Lower lobe of right lung (tissue), 2 donors: ENCODE results near the gene GBE1. TPM values are rescaled to one million over a fixed set of nuclear protein-coding genes. Genes with fewer than 3 reads are reported as not detected.
A peak's percentile ranks its signal among the peaks of the same experiment; 100 is the strongest.

Experiments
- ATAC-seq, 2 donors: fragments of 200-7000 bp; cut with Tn5 transposase; one replicate each; pipeline ENCODE4 v1.9.1; 2020 to 2022; ENCODE audit warnings: mild to moderate bottlenecking in 2 of 2, moderate library complexity in 2 of 2
- DNase-seq: peaks from one replicate; pipeline ENCODE4 v3.0.0-alpha.2; 2020
- H3K27ac ChIP-seq: fragments of 200-600 bp; one replicate; pipeline ENCODE4 v1.8.0; 2022
- H3K27me3 ChIP-seq: fragments of 200-600 bp; one replicate; pipeline ENCODE4 v1.8.0; 2022; ENCODE audit warnings: low read depth
- H3K36me3 ChIP-seq: fragments of 200-600 bp; one replicate; pipeline ENCODE4 v1.8.0; 2022; ENCODE audit warnings: mild to moderate bottlenecking
- H3K4me1 ChIP-seq: fragments of 200-600 bp; one replicate; pipeline ENCODE4 v1.8.0; 2022
- H3K4me3 ChIP-seq: fragments of 200-600 bp; one replicate; pipeline ENCODE4 v1.8.0; 2022; ENCODE audit warnings: mild to moderate bottlenecking
- H3K9me3 ChIP-seq: fragments of 200-600 bp; one replicate; pipeline ENCODE4 v1.8.0; 2022
- CTCF ChIP-seq: fragments of 200-600 bp; IDR thresholded peaks from one replicate; pipeline ENCODE4 v1.8.0; 2022; ENCODE audit warnings: antibody characterized with exemption, mild to moderate bottlenecking
- intact Hi-C: fragments of 100-400 bp; cut with DNase I; formaldehyde crosslinking; loops from one replicate; pipeline ENCODE4 v1.11.0; 2022
- total RNA-seq: library from RNA; stranded (reverse); fragmentation: NEBNext Ultra II Directional; extraction: Animal tissue kit (Norgen Biotek cat#: 25700); gene quantifications from one replicate; pipeline ENCODE4 v1.2.1, GENCODE V29; 2021
- donor health status: DM: no; HTN: yes; CAD: no; lungs with severe emphysema.

Gene GBE1
- total RNA-seq, 1 donor from 2014 or later = 23.0 TPM

- intact Hi-C loops = no loop called here
- H3K4me3 ChIP-seq = no peak overlapping the region
- H3K36me3 ChIP-seq = no peaks in the 10 kb centered on the region
- no peaks in the 10 kb centered on the region for H3K9me3 ChIP-seq
- no peaks in the 10 kb centered on the region for H3K4me1 ChIP-seq
- TF ChIP-seq CTCF = no peak
- no peak overlapping the region for H3K27ac ChIP-seq
- peak; percentile 34 to 77 for ATAC-seq
- H3K27me3 ChIP-seq = no peaks in the 10 kb centered on the region
- no peak for DNase-seq
Measured at GRCh38 chr3:81451611-81452010, 309.8 kb downstream of the GBE1 start.

- H3K27ac ChIP-seq = no peak overlapping the region
- H3K4me3 ChIP-seq = no peak overlapping the region
- no peaks in the 10 kb centered on the region for H3K27me3 ChIP-seq
- intact Hi-C loops = no loop called here
- no peak for TF ChIP-seq CTCF
- H3K36me3 ChIP-seq = no peaks in the 10 kb centered on the region
- ATAC-seq (peak; percentile 21 to 51), DNase-seq (no peak)
- H3K9me3 ChIP-seq = no peaks in the 10 kb centered on the region
- H3K4me1 ChIP-seq = no peaks in the 10 kb centered on the region
Measured at GRCh38 chr3:81451140-81451539, 310.3 kb downstream of the GBE1 start.

- intact Hi-C loops = no loop called here
- no peak for ATAC-seq
- no peak for DNase-seq
- Histone ChIP-seq H3K27me3 (no peaks in the 10 kb centered on the region), H3K27ac (no peak overlapping the region), H3K36me3 (no peaks in the 10 kb centered on the region), H3K4me1 (no peaks in the 10 kb centered on the region), H3K4me3 (no peak overlapping the region), H3K9me3 (no peaks in the 10 kb centered on the region)
- TF ChIP-seq CTCF = no peak
Measured at GRCh38 chr3:81446806-81447205, 314.6 kb downstream of the GBE1 start.

GRCh38 chr3:81445712-81446111, 315.7 kb downstream of the GBE1 start:
- Histone ChIP-seq H3K27me3 (no peaks in the 10 kb centered on the region), H3K4me3 (no peak overlapping the region), H3K36me3 (no peaks in the 10 kb centered on the region), H3K27ac (no peak overlapping the region), H3K4me1 (no peaks in the 10 kb centered on the region), H3K9me3 (no peaks in the 10 kb centered on the region)
- intact Hi-C loops = no loop called here
- no peak for TF ChIP-seq CTCF
- ATAC-seq (no peak), DNase-seq (no peak)

GRCh38 chr3:81444817-81445460, 316.5 kb downstream of the GBE1 start:
- DNase-seq (no peak), ATAC-seq (no peak)
- Histone ChIP-seq H3K4me1 (no peaks in the 10 kb centered on the region), H3K9me3 (no peaks in the 10 kb centered on the region), H3K27me3 (no peaks in the 10 kb centered on the region), H3K27ac (no peak overlapping the region), H3K4me3 (no peak overlapping the region), H3K36me3 (no peaks in the 10 kb centered on the region)
- intact Hi-C loops = no loop called here
- TF ChIP-seq CTCF = no peak
